Nephron (organoid): Measurements from ENCODE around the gene RGS6.

Source experiments
- H3K27ac Mint-ChIP-seq, 3 experiments: 2 replicates each; pipeline ENCODE4 v1.8.0; 2020; ENCODE audit warnings: mixed read lengths in 3 of 3, mild to moderate bottlenecking in 2 of 3, moderate library complexity in 1 of 3
- H3K27me3 Mint-ChIP-seq: 2 replicates; pipeline ENCODE4 v1.8.0; 2021; ENCODE audit warnings: low read depth, mild to moderate bottlenecking, moderate library complexity, mixed read lengths
- H3K36me3 Mint-ChIP-seq: 2 replicates; pipeline ENCODE4 v1.8.0; 2020; ENCODE audit warnings: low read depth, mixed read lengths
- H3K4me1 Mint-ChIP-seq: 2 replicates; pipeline ENCODE4 v1.8.0; 2020; ENCODE audit warnings: mixed read lengths
- H3K4me3 Mint-ChIP-seq, 3 experiments: 2 replicates each; pipeline ENCODE4 v1.8.0; 2020; ENCODE audit warnings: mild to moderate bottlenecking in 3 of 3, mixed read lengths in 3 of 3, moderate library complexity in 2 of 3
- H3K9me3 Mint-ChIP-seq: 2 replicates; pipeline ENCODE4 v1.8.0; 2020; ENCODE audit warnings: mixed read lengths
- CTCF ChIP-seq, 3 experiments: fragments of 200-600 bp; sonication (generic); IDR thresholded peaks; one replicate each; pipeline ENCODE4 v1.5.0; 2021; ENCODE audit warnings: antibody characterized with exemption in 3 of 3; ENCODE audit not compliant: unreplicated experiment in 3 of 3

RGS6 gene

GRCh38 chr14:72598306-72598705 lies 666.1 kb downstream of the RGS6 start:
- no peak overlapping the region for H3K27ac Mint-ChIP-seq
- H3K27me3 Mint-ChIP-seq = peaks cover 17% of the 10 kb centered on the region
- no peak overlapping the region for H3K4me3 Mint-ChIP-seq
- no peaks in the 10 kb centered on the region for H3K36me3 Mint-ChIP-seq
- H3K4me1 Mint-ChIP-seq = peaks cover 18% of the 10 kb centered on the region
- H3K9me3 Mint-ChIP-seq = no peaks in the 10 kb centered on the region
- no peak for TF ChIP-seq CTCF (IDR thresholded peaks at IDR 0.05; ENCODE audit: unreplicated experiment in 3 of 3)

- no peaks in the 10 kb centered on the region for H3K9me3 Mint-ChIP-seq
- H3K27ac Mint-ChIP-seq = peak overlapping the region; percentile 84 to 92 (median 85)
- H3K36me3 Mint-ChIP-seq = no peaks in the 10 kb centered on the region
- TF ChIP-seq CTCF (IDR thresholded peaks at IDR 0.05; ENCODE audit: unreplicated experiment in 3 of 3) = no peak
- H3K4me3 Mint-ChIP-seq = no peak overlapping the region
- peaks cover 31% of the 10 kb centered on the region for H3K4me1 Mint-ChIP-seq
- H3K27me3 Mint-ChIP-seq = peaks cover 13% of the 10 kb centered on the region
Measured at GRCh38 chr14:72599579-72600470, 667.6 kb downstream of the RGS6 start.

- peaks cover 13% of the 10 kb centered on the region for H3K27me3 Mint-ChIP-seq
- peak overlapping the region; percentile 84 to 92 (median 85) for H3K27ac Mint-ChIP-seq
- no peaks in the 10 kb centered on the region for H3K36me3 Mint-ChIP-seq
- H3K4me1 Mint-ChIP-seq = peaks cover 32% of the 10 kb centered on the region
- no peaks in the 10 kb centered on the region for H3K9me3 Mint-ChIP-seq
- peak overlapping the region in 1 of 3 experiments; percentile 26 for H3K4me3 Mint-ChIP-seq
- no peak for TF ChIP-seq CTCF (IDR thresholded peaks at IDR 0.05; ENCODE audit: unreplicated experiment in 3 of 3)
Measured at GRCh38 chr14:72600551-72601330, 668.5 kb downstream of the RGS6 start.

- Mint-ChIP-seq H3K4me1 (peaks cover 55% of the 10 kb centered on the region), H3K36me3 (no peaks in the 10 kb centered on the region), H3K9me3 (no peaks in the 10 kb centered on the region), H3K4me3 (no peak overlapping the region), H3K27me3 (no peaks in the 10 kb centered on the region), H3K27ac (peak overlapping the region in 1 of 3 experiments; percentile 3)
- no peak for TF ChIP-seq CTCF (IDR thresholded peaks at IDR 0.05; ENCODE audit: unreplicated experiment in 3 of 3)
Measured at GRCh38 chr14:72603639-72604038, 671.4 kb downstream of the RGS6 start.

- Mint-ChIP-seq H3K36me3 (no peaks in the 10 kb centered on the region), H3K4me1 (peaks cover 60% of the 10 kb centered on the region), H3K27me3 (no peaks in the 10 kb centered on the region), H3K27ac (no peak overlapping the region), H3K4me3 (no peak overlapping the region), H3K9me3 (no peaks in the 10 kb centered on the region)
- no peak for TF ChIP-seq CTCF (IDR thresholded peaks at IDR 0.05; ENCODE audit: unreplicated experiment in 3 of 3)
Measured at GRCh38 chr14:72604133-72604532, 671.9 kb downstream of the RGS6 start.
